Psoas muscle (tissue), 8 donors: ENCODE measurements around the gene REPIN1. TPM values are rescaled to one million over a fixed set of nuclear protein-coding genes. Genes with fewer than 3 reads are reported as not detected.

Experiments used
- ATAC-seq, 4 donors: fragments of 200-7000 bp; cut with Tn5 transposase; one replicate each; pipeline ENCODE4 v1.9.1; 2020; ENCODE audit warnings: moderate library complexity in 3 of 4, mild to moderate bottlenecking in 2 of 4
- DNase-seq, 2 donors: peaks; one replicate each; pipeline ENCODE4 v3.0.0-alpha.2; 2020
- H3K27ac ChIP-seq: fragments of 200-600 bp; one replicate; pipeline ENCODE4 v1.8.0; 2022
- H3K27me3 ChIP-seq, 3 donors: fragments of 200-600 bp in 1 of 3; one replicate each; pipeline versions ENCODE4 v1.6.1 to v1.8.0; 2013 to 2022; ENCODE audit warnings: low read length in 2 of 3, mild to moderate bottlenecking in 2 of 3, moderate library complexity in 1 of 3; ENCODE audit not compliant: insufficient read depth in 3 of 3
- H3K36me3 ChIP-seq, 2 donors: fragments of 200-600 bp in 1 of 2; one replicate each; pipeline versions ENCODE4 v1.6.1 to v1.8.0; 2013 to 2022; ENCODE audit warnings: low read depth in 1 of 2, mild to moderate bottlenecking in 1 of 2, moderate library complexity in 1 of 2; ENCODE audit not compliant: insufficient read depth in 1 of 2
- H3K4me1 ChIP-seq: fragments of 200-600 bp; one replicate; pipeline ENCODE4 v1.8.0; 2022
- H3K4me3 ChIP-seq: fragments of 200-600 bp; one replicate; pipeline ENCODE4 v1.8.0; 2022; ENCODE audit warnings: mild to moderate bottlenecking
- H3K9me3 ChIP-seq: fragments of 200-600 bp; one replicate; pipeline ENCODE4 v1.8.0; 2022
- WGBS, 3 donors: extraction: QIAGEN DNeasy Blood & Tissue Kit; methylation state at CpG; one replicate each; pipeline versions ENCODE4 v1.1.6 to v1.1.7; 2013; 5-methylcytosine and 5-hydroxymethylcytosine counted together
- intact Hi-C, 2 donors: fragments of 100-400 bp; cut with DNase I; formaldehyde crosslinking; loops; one replicate each; pipeline versions ENCODE4 v1.11.0 to v1.14.2; 2022
- polyA plus RNA-seq, 3 donors: library from polyadenylated mRNA; stranded (reverse); fragments of 200-250 nt; gene quantifications; one replicate each; pipeline ENCODE4 v1.2.3, GENCODE V29; 2013
- total RNA-seq, 4 donors: library from RNA; stranded (reverse); fragmentation: NEBNext Ultra II Directional in 2 of 4; extraction: Animal tissue kit (Norgen Biotek cat#: 25700) in 2 of 4; gene quantifications; one replicate each; pipeline versions ENCODE4 v1.2.1 to v1.2.4, GENCODE V29; 2021 to 2023
- TF ChIP-seq, protein P1 (sequence below): fragments of 200-600 bp; IDR thresholded peaks from one replicate; pipeline ENCODE4 v1.8.0; 2022; ENCODE audit warnings: antibody characterized with exemption
- donor health status: healthy with polysubstance abuse.
- donor health status: DM: no; HTN: no; CAD: no; lungs with moderate emphysema.
- donor health status: Bipolar disorder and iron deficiency.
- donor health status: healthy.
- donor health status: DM: yes; HTN: yes; CAD: no.
- donor health status: DM: no; HTN: no; CAD: no.
- donor health status: DM: no; HTN: no; CAD: no.
- donor health status: DM: yes; HTN: yes; CAD: no.

Gene REPIN1
- total and polyA plus RNA-seq, 7 donors, result 80.2 to 212 (median 129) TPM

DNA sequence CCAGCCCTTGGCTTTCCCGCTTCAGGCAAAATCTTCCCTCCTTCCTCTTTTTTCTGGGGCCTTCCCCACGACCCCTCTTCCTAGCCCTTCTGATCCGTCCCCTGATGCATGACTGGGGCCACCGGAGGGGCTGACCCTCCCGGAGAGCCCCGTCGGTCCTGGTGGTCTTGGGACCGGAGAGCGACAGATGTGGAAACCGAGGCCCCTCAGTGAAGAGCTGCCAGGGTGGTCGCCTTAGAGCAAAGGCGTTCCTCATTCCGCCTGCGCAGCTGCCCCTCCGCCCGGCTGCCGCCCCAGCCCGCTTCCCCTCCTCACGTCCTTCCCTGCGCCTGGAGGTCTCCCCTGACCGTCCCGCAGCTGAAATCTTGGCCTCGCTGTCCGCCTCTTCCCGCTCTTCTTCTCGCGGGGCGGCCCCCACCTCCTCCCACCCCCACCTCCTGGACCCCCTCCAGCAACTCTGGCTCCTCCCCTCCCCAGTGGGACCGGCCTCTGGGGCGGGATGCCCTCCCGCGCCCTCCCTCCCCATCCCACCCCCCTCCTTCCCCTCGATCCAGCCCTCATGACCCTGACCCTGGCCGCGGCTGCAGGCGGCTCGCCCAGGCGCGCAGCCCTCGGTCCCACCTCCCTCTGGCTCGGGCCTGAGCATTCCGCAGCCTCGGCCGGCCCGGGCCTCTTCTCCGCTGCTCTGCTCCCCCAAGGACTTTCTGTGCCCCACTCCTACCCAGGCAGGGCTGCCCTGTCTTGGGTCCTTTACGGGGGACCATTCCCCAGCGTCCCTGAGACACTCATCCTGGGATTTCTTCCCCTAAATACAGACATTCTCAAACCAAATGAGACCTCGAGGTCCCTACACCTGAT, 27.1 kb upstream of the REPIN1 start, which contains the start of gene RARRES2:
Gene RARRES2 (minus strand): TSS at position 367 of the 858 bp plus-strand sequence. CDS start 1,020 bp downstream, outside the sequence.
- TF ChIP-seq, protein P1, sequence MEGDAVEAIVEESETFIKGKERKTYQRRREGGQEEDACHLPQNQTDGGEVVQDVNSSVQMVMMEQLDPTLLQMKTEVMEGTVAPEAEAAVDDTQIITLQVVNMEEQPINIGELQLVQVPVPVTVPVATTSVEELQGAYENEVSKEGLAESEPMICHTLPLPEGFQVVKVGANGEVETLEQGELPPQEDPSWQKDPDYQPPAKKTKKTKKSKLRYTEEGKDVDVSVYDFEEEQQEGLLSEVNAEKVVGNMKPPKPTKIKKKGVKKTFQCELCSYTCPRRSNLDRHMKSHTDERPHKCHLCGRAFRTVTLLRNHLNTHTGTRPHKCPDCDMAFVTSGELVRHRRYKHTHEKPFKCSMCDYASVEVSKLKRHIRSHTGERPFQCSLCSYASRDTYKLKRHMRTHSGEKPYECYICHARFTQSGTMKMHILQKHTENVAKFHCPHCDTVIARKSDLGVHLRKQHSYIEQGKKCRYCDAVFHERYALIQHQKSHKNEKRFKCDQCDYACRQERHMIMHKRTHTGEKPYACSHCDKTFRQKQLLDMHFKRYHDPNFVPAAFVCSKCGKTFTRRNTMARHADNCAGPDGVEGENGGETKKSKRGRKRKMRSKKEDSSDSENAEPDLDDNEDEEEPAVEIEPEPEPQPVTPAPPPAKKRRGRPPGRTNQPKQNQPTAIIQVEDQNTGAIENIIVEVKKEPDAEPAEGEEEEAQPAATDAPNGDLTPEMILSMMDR, result no peak
- peaks cover 6% of the 10 kb centered on the region for H3K4me1 ChIP-seq
- H3K9me3 ChIP-seq, result no peaks in the 10 kb centered on the region
- H3K36me3 ChIP-seq, result no peaks in the 10 kb centered on the region
- H3K4me3 ChIP-seq, result peak within 1 kb of the TSS; percentile 59
- ATAC-seq (peak; percentile 39 to 67 (median 50)), DNase-seq (peak; percentile 58 to 62)
- intact Hi-C loops, result no loop called here
- peak within 1 kb of the TSS; percentile 15 for H3K27ac ChIP-seq
- peaks cover 0 to 36% (median 17%) of the 10 kb centered on the region in 3 donors for H3K27me3 ChIP-seq
- 4 to 6% (median 6%) methylated on average over 39 to 49 of the region's 49 CpGs for WGBS, 3 donors

DNA sequence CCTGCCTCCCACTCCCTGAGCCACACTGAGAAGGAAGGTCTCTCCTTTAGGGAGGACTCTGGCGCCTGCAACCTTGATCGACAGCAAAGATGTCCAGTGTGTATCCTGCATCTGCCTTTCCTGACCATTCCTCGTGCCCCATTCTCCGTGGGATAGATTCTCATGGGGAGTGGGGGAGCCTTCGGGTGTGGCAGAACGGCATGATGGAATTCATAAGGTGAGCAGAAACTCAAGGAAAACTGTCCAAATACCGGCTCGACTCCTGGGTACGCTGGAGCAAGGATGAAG, 26.6 kb upstream of the REPIN1 start:
- no peak for ATAC-seq
- H3K9me3 ChIP-seq, result no peaks in the 10 kb centered on the region
- TF ChIP-seq, protein P1, result no peak
- 76 to 82% (median 77%) methylated on average over 9 of the region's 9 CpGs for WGBS, 3 donors
- H3K4me1 ChIP-seq, result peaks cover 6% of the 10 kb centered on the region
- DNase-seq, result no peak
- intact Hi-C loops, result no loop called here
- H3K36me3 ChIP-seq, result no peaks in the 10 kb centered on the region
- no peak overlapping the region for H3K27ac ChIP-seq
- peaks cover 0 to 36% (median 17%) of the 10 kb centered on the region in 3 donors for H3K27me3 ChIP-seq
- H3K4me3 ChIP-seq, result no peak overlapping the region

DNA sequence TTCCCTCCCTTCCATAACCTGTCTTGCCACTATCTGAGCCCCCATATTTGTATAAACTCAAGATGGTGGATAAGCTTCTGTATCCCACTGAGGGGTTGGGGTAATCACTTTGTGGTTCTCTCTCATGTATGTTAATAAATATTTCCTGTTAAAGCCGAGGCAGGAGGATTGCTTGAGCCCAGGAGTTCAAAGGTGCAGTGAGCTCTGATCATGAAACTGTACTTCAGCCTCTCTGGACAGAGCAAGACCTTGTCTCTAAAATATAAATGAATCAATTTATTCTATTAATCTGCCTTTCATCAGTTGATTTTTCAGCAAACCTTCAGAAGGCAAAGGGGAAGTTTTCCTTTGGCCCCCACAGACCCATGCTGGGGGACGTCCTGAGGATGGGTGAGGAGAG, 25.4 kb upstream of the REPIN1 start:
- Histone ChIP-seq H3K4me3 (no peak overlapping the region), H3K4me1 (peaks cover 6% of the 10 kb centered on the region), H3K9me3 (no peaks in the 10 kb centered on the region), H3K27me3 (peaks cover 0 to 36% (median 17%) of the 10 kb centered on the region in 3 donors), H3K36me3 (no peaks in the 10 kb centered on the region), H3K27ac (no peak overlapping the region)
- TF ChIP-seq, protein P1, result no peak
- ATAC-seq, result no peak
- intact Hi-C loops, result no loop called here
- 76 to 90% (median 86%) methylated on average over 2 of the region's 2 CpGs for WGBS, 3 donors
- DNase-seq, result no peak

DNA sequence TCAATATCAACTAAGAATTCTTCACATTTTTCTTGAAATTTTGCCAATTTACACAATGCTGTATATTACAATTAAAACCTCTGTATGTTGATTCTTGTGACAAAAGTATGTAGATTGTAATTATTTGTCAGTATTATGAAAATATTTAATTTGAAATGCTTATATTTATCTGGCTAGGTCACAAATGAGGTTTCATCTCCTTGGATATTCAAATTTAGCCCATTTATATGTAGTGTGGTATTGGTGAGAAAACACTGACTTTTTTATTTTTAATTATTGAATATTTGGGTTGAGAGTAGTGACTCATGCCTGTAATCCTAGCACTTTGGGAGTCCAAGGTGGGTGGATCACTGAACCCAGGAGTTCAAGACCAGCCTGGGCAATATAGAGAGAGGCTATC, 24.3 kb upstream of the REPIN1 start:
- Histone ChIP-seq H3K27ac (no peak overlapping the region), H3K27me3 (peaks cover 0 to 36% (median 17%) of the 10 kb centered on the region in 3 donors)
- intact Hi-C loops, result no loop called here

More for the DNA sequence above, 24.3 kb upstream of the REPIN1 start:
- ATAC-seq, result no peak
- DNase-seq, result no peak
- H3K36me3 ChIP-seq, result no peaks in the 10 kb centered on the region
- TF ChIP-seq, protein P1, result no peak
- peaks cover 6% of the 10 kb centered on the region for H3K4me1 ChIP-seq
- no peak overlapping the region for H3K4me3 ChIP-seq
- H3K9me3 ChIP-seq, result no peaks in the 10 kb centered on the region
